IMR-90 (cell line): Measurements from ENCODE around the gene FEZ2. TPM values are rescaled to one million over a fixed set of nuclear protein-coding genes. Genes with fewer than 3 reads are reported as not detected.

Experiments used
- ATAC-seq: fragments of 200-7000 bp; cut with Tn5 transposase; 2 replicates; pipeline ENCODE4 v1.9.1; 2020; ENCODE audit warnings: low read depth, mild to moderate bottlenecking, moderate library complexity
- BruUV-seq: library from RNA; stranded (reverse); fragments of 400-500 nt; replicated peaks from 2 replicates; lab custom pipeline; 2021; lab: Mats Ljungman, UMichigan
- CTCF ChIA-PET: fragments of 300-600 bp; formaldehyde crosslinking; extraction: SDS; loops from one replicate; lab custom pipeline; 2021; ENCODE audit warnings: antibody characterized with exemption; lab: Yijun Ruan, JAX
- POLR2A ChIA-PET: fragments of 300-600 bp; sonication (Branson Sonifier 250); formaldehyde crosslinking; loops from one replicate; lab custom pipeline; 2022; ENCODE audit warnings: antibody characterized with exemption; ENCODE audit not compliant: unreplicated experiment; lab: Charles Lee
- DNase-seq: peaks from one replicate; pipeline ENCODE4 v3.0.0; 2013
- H2AFZ ChIP-seq: replicated peaks from 2 replicates; pipeline ENCODE3; 2013; ENCODE audit warnings: low read length, mild to moderate bottlenecking; ENCODE audit not compliant: poor library complexity
- H2AK5ac ChIP-seq: 2 replicates; pipeline ENCODE4 v1.6.1; 2013; ENCODE audit warnings: low read depth, low read length, inconsistent platforms
- H2AK9ac ChIP-seq: replicated peaks from 2 replicates; pipeline ENCODE3; 2013; ENCODE audit warnings: mild to moderate bottlenecking, low read depth, low read length, moderate library complexity; ENCODE audit not compliant: poor library complexity
- H2BK120ac ChIP-seq: 2 replicates; pipeline ENCODE4 v1.6.1; 2013; ENCODE audit warnings: low read depth, low read length, inconsistent platforms
- H2BK15ac ChIP-seq: 3 replicates; pipeline ENCODE4 v1.6.1; 2013; ENCODE audit warnings: low read depth, low read length, inconsistent platforms
- H2BK20ac ChIP-seq: 2 replicates; pipeline ENCODE4 v1.6.1; 2013; ENCODE audit warnings: low read depth, mild to moderate bottlenecking, inconsistent platforms, low read length, moderate library complexity
- H2BK5ac ChIP-seq: 2 replicates; pipeline ENCODE4 v1.6.1; 2013; ENCODE audit warnings: mild to moderate bottlenecking, low read depth, low read length, inconsistent platforms; ENCODE audit not compliant: poor library complexity, severe bottlenecking
- H3K14ac ChIP-seq: replicated peaks from 2 replicates; pipeline ENCODE4 v1.6.1; 2013; ENCODE audit warnings: low read depth, low read length, inconsistent platforms
- H3K18ac ChIP-seq: 2 replicates; pipeline ENCODE4 v1.6.1; 2013; ENCODE audit warnings: low read depth, low read length, control low read depth
- H3K23ac ChIP-seq: 2 replicates; pipeline ENCODE4 v1.6.1; 2013; ENCODE audit warnings: low read depth, low read length, inconsistent platforms
- H3K27ac ChIP-seq: 2 replicates; pipeline ENCODE4 v1.5.1; 2013; ENCODE audit warnings: mild to moderate bottlenecking, control low read depth, low read length; ENCODE audit not compliant: insufficient read depth
- H3K27me3 ChIP-seq: 2 replicates; pipeline ENCODE4 v1.6.1; 2013; ENCODE audit warnings: low read length; ENCODE audit not compliant: control insufficient read depth, insufficient read depth
- H3K36me3 ChIP-seq: 2 replicates; pipeline ENCODE4 v1.6.1; 2013; ENCODE audit warnings: low read length, mixed read lengths; ENCODE audit not compliant: control insufficient read depth, insufficient read depth
- H3K4ac ChIP-seq: 2 replicates; pipeline ENCODE4 v1.6.1; 2013; ENCODE audit warnings: low read depth, low read length, inconsistent platforms
- H3K4me1 ChIP-seq: 2 replicates; pipeline ENCODE4 v1.6.1; 2013; ENCODE audit warnings: low read length, mixed read lengths; ENCODE audit not compliant: control insufficient read depth, insufficient read depth
- H3K4me2 ChIP-seq: 2 replicates; pipeline ENCODE4 v1.6.1; 2013; ENCODE audit warnings: low read depth, mild to moderate bottlenecking, control low read depth, low read length, moderate library complexity
- H3K4me3 ChIP-seq: 2 replicates; pipeline ENCODE4 v1.5.1; 2013; ENCODE audit warnings: low read depth, mild to moderate bottlenecking, control low read depth, low read length, moderate library complexity; ENCODE audit not compliant: insufficient read depth
- H3K56ac ChIP-seq: 2 replicates; pipeline ENCODE4 v1.6.1; 2013; ENCODE audit warnings: low read length, inconsistent platforms; ENCODE audit not compliant: insufficient read depth; ENCODE audit errors: extremely low read depth
- H3K79me1 ChIP-seq, 2 experiments: 2 replicates each; pipeline ENCODE4 v1.6.1; 2013; ENCODE audit warnings: low read length in 2 of 2, inconsistent platforms in 1 of 2, low read depth in 1 of 2
- H3K9ac ChIP-seq: 2 replicates; pipeline ENCODE4 v1.6.1; 2013; ENCODE audit warnings: low read depth, low read length, control low read depth
- H3K9me1 ChIP-seq: 2 replicates; pipeline ENCODE4 v1.6.1; 2013; ENCODE audit warnings: low read length, inconsistent platforms; ENCODE audit not compliant: insufficient read depth
- H3K9me3 ChIP-seq: 2 replicates; pipeline ENCODE4 v1.6.1; 2013; ENCODE audit warnings: low read length; ENCODE audit not compliant: control insufficient read depth, insufficient read depth
- H4K20me1 ChIP-seq: 2 replicates; pipeline ENCODE4 v1.6.1; 2013; ENCODE audit warnings: low read length, inconsistent platforms; ENCODE audit not compliant: insufficient read depth
- H4K5ac ChIP-seq: 2 replicates; pipeline ENCODE4 v1.6.1; 2013; ENCODE audit warnings: mild to moderate bottlenecking, low read depth, low read length, control low read depth
- H4K8ac ChIP-seq, 2 experiments: 2 replicates each; pipeline ENCODE4 v1.6.1; 2013; ENCODE audit warnings: low read depth in 2 of 2, low read length in 2 of 2, control low read depth in 1 of 2, inconsistent platforms in 1 of 2
- H4K91ac ChIP-seq: 2 replicates; pipeline ENCODE4 v1.6.1; 2013; ENCODE audit warnings: low read depth, low read length, inconsistent platforms; ENCODE audit not compliant: insufficient read depth
- BHLHE40 ChIP-seq: fragments of 150-350 bp; IDR thresholded peaks from 2 replicates; pipeline ENCODE4 v1.6.1; 2016; ENCODE audit warnings: mild to moderate bottlenecking, low read depth, low read length
- CEBPB ChIP-seq: IDR thresholded peaks from 2 replicates; pipeline ENCODE4 v1.6.1; 2012; ENCODE audit warnings: low read depth, low read length, improper control_type of control experiment
- CHD1 ChIP-seq: IDR thresholded peaks from 2 replicates; pipeline ENCODE4 v1.6.1; 2012; ENCODE audit warnings: low read depth, low read length, improper control_type of control experiment
- ELK1 ChIP-seq: fragments of 150-350 bp; IDR thresholded peaks from 2 replicates; pipeline ENCODE4 v1.6.1; 2016; ENCODE audit warnings: low read depth, mild to moderate bottlenecking, low read length, moderate library complexity, borderline replicate concordance
- FOS ChIP-seq: fragments of 150-350 bp; IDR thresholded peaks from 2 replicates; pipeline ENCODE4 v1.6.1; 2016; ENCODE audit warnings: low read depth, low read length
- MAFK ChIP-seq: IDR thresholded peaks from 2 replicates; pipeline ENCODE4 v1.6.1; 2012; ENCODE audit warnings: low read depth, low read length, improper control_type of control experiment
- MAZ ChIP-seq: IDR thresholded peaks from 2 replicates; pipeline ENCODE4 v1.6.1; 2012; ENCODE audit warnings: low read depth, mild to moderate bottlenecking, low read length, improper control_type of control experiment, moderate library complexity, borderline replicate concordance
- MXI1 ChIP-seq: IDR thresholded peaks from 2 replicates; pipeline ENCODE4 v1.6.1; 2012; ENCODE audit warnings: low read depth, mild to moderate bottlenecking, low read length, moderate library complexity, borderline replicate concordance
- NFE2L2 ChIP-seq: fragments of 150-350 bp; IDR thresholded peaks from 2 replicates; pipeline ENCODE4 v1.6.1; 2016; ENCODE audit warnings: low read depth, mild to moderate bottlenecking, low read length
- POLR2A ChIP-seq: IDR thresholded peaks from 2 replicates; pipeline ENCODE4 v1.6.1; 2012; ENCODE audit warnings: mild to moderate bottlenecking, low read depth, low read length
- RAD21 ChIP-seq: IDR thresholded peaks from 2 replicates; pipeline ENCODE4 v1.6.1; 2012; ENCODE audit warnings: low read length, improper control_type of control experiment
- RCOR1 ChIP-seq: IDR thresholded peaks from 2 replicates; pipeline ENCODE4 v1.6.1; 2012; ENCODE audit warnings: mild to moderate bottlenecking, low read length, improper control_type of control experiment; ENCODE audit not compliant: insufficient replicate concordance
- RFX5 ChIP-seq: IDR thresholded peaks from 2 replicates; pipeline ENCODE4 v1.8.0; 2012; ENCODE audit warnings: low read depth, mild to moderate bottlenecking, low read length, moderate library complexity
- SMC3 ChIP-seq: fragments of 150-350 bp; IDR thresholded peaks from 2 replicates; pipeline ENCODE4 v1.6.1; 2016; ENCODE audit warnings: low read depth, mild to moderate bottlenecking, antibody characterized with exemption, low read length, moderate library complexity
- USF2 ChIP-seq: fragments of 150-350 bp; IDR thresholded peaks from 2 replicates; pipeline ENCODE4 v1.6.1; 2017; ENCODE audit warnings: mild to moderate bottlenecking, antibody characterized with exemption, low read length, low read depth
- WGBS, 2 experiments: methylation state at CpG; one replicate each; pipeline versions ENCODE4 v1.1.5 to v1.1.7; 2013; ENCODE audit warnings: missing lambda C conversion rate in 2 of 2; ENCODE audit not compliant: insufficient read length in 1 of 2; ENCODE audit errors: extremely low coverage in 2 of 2; 5-methylcytosine and 5-hydroxymethylcytosine counted together
- dilution Hi-C: fragments of 300-500 bp; cut with HindIII; formaldehyde crosslinking; loops from one replicate; pipeline ENCODE4 v1.14.3; 2018; ENCODE audit warnings: low sequenced_read_pairs; ENCODE audit not compliant: unreplicated experiment
- in situ Hi-C: fragments of 300-500 bp; cut with MboI; formaldehyde crosslinking; loops from 3 replicates; pipeline ENCODE4 v1.14.3; 2019; ENCODE audit warnings: low sequenced_read_pairs, inconsistent platforms, mixed read lengths
- intact Hi-C: fragments of 100-400 bp; cut with micrococcal nuclease; formaldehyde crosslinking; loops from 2 replicates; pipeline ENCODE4 v1.10.0; 2022
- polyA plus RNA-seq, 3 experiments: library from polyadenylated mRNA; depleted of rRNA; stranded (reverse); fragments of >200 nt; gene quantifications; 2 replicates each; pipeline ENCODE4 v1.2.3, GENCODE V29; 2012; ENCODE audit warnings: low replicate concordance in 1 of 3
- total RNA-seq: library from RNA; depleted of rRNA; stranded (reverse); fragments of >200 nt; gene quantifications from 2 replicates; pipeline ENCODE4 v1.2.3, GENCODE V29; 2012
- TF ChIP-seq, protein P1 (sequence below): conservative IDR thresholded peaks from 2 replicates; pipeline ENCODE4 v1.5.1; 2012; ENCODE audit warnings: mild to moderate bottlenecking, low read depth, low read length, improper control_type of control experiment

FEZ2 gene
- total and polyA plus RNA-seq, 2 of the 4 experiments (the other 2 are of a cell fraction), result 19.4 to 31.6 TPM

GRCh38 chr2:36613801-36614200 lies 15.8 kb upstream of the FEZ2 start:
- intact Hi-C loops, result no loop called here
- Histone ChIP-seq H3K4me2 (no peak overlapping the region), H3K36me3 (no peaks in the 10 kb centered on the region), H3K9ac (no peak overlapping the region), H3K56ac (no peak overlapping the region), H2BK120ac (no peak overlapping the region; the same call in 1 of the 2 replicates), H2BK15ac (no peak overlapping the region), H3K23ac (no peak overlapping the region), H3K14ac (no peak overlapping the region), H3K18ac (peak overlapping the region; percentile 63; the same call in 1 of the 2 replicates), H3K27ac (peak overlapping the region; percentile 59; the same call in 1 of the 2 replicates), H2BK5ac (no peak overlapping the region), H3K79me1 (no peaks in the 10 kb centered on the region), H3K4me3 (no peak overlapping the region), H3K27me3 (no peaks in the 10 kb centered on the region), H3K4me1 (peaks cover 16% of the 10 kb centered on the region), H4K91ac (peak overlapping the region; percentile 45; the same call in 1 of the 2 replicates), H4K20me1 (no peaks in the 10 kb centered on the region), H3K9me1 (peaks cover 2% of the 10 kb centered on the region; the same call in 1 of the 2 replicates), H3K4ac (no peak overlapping the region), H2BK20ac (no peak overlapping the region), H4K5ac (peak overlapping the region; percentile 55; the same call in 1 of the 2 replicates), H3K9me3 (no peaks in the 10 kb centered on the region), H2AFZ (no peak overlapping the region), H2AK5ac (no peak overlapping the region; the same call in 1 of the 2 replicates), H4K8ac (no peak overlapping the region), H2AK9ac (no peak overlapping the region)
- no TSS peak for BruUV-seq
- in situ Hi-C loops, result no loop called here
- dilution Hi-C loops, result no loop called here
- TF ChIP-seq MAFK (no peak), USF2 (no peak), CEBPB (no peak), FOS (no peak), MAZ (no peak), BHLHE40 (no peak), POLR2A (no peak), RCOR1 (no peak), NFE2L2 (no peak), MXI1 (no peak), RFX5 (no peak), RAD21 (no peak), CHD1 (no peak), SMC3 (no peak), ELK1 (no peak)
- TF ChIP-seq, protein P1, sequence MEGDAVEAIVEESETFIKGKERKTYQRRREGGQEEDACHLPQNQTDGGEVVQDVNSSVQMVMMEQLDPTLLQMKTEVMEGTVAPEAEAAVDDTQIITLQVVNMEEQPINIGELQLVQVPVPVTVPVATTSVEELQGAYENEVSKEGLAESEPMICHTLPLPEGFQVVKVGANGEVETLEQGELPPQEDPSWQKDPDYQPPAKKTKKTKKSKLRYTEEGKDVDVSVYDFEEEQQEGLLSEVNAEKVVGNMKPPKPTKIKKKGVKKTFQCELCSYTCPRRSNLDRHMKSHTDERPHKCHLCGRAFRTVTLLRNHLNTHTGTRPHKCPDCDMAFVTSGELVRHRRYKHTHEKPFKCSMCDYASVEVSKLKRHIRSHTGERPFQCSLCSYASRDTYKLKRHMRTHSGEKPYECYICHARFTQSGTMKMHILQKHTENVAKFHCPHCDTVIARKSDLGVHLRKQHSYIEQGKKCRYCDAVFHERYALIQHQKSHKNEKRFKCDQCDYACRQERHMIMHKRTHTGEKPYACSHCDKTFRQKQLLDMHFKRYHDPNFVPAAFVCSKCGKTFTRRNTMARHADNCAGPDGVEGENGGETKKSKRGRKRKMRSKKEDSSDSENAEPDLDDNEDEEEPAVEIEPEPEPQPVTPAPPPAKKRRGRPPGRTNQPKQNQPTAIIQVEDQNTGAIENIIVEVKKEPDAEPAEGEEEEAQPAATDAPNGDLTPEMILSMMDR, result no peak
- ChIA-PET POLR2A (no interaction called here), CTCF (no interaction called here)
- WGBS, 2 experiments, result no CpG with 5 or more reads among the region's 1 CpG
- no peak for DNase-seq
- ATAC-seq, result peak; percentile 8; the same call in 1 of the 2 replicates
